HepG2 (cell line): ENCODE data around the gene CERS6. TPM values are rescaled to one million over a fixed set of nuclear protein-coding genes. Genes with fewer than 3 reads are reported as not detected.

Experiments
- ATAC-seq: fragments of 200-7000 bp; cut with Tn5 transposase; 3 replicates; pipeline ENCODE4 v1.9.1; 2020; ENCODE audit warnings: mild to moderate bottlenecking, moderate library complexity
- BruUV-seq: library from RNA; stranded (reverse); fragments of 400-500 nt; replicated peaks from 2 replicates; lab custom pipeline; 2021; lab: Mats Ljungman, UMichigan
- CTCF ChIA-PET: fragments of 300-600 bp; formaldehyde crosslinking; extraction: SDS; loops from one replicate; lab custom pipeline; 2021; ENCODE audit warnings: low total read pairs, inconsistent platforms, low intra/inter-chr PET ratio; lab: Yijun Ruan, JAX
- POLR2A ChIA-PET: fragments of 350-600 bp; sonication (Branson Sonifier 250); formaldehyde crosslinking; loops from one replicate; lab custom pipeline; 2020; ENCODE audit warnings: antibody characterized with exemption, inconsistent platforms; lab: Yijun Ruan, JAX
- DNase-seq: peaks from one replicate; pipeline ENCODE4 v3.0.0-alpha.2; 2015; ENCODE audit warnings: low spot score
- FAIRE-seq: peaks from 3 replicates; lab custom pipeline; 2011; peaks lifted over from hg19 to GRCh38; lab: Jason Lieb, UNC
- H2AFZ ChIP-seq: one replicate; pipeline ENCODE4 v1.6.1; 2011; ENCODE audit warnings: low read length, inconsistent platforms
- H3K27ac ChIP-seq: fragments of 300-600 bp; 3 replicates; pipeline ENCODE4 v1.8.0; 2011; ENCODE audit warnings: mixed run types, mild to moderate bottlenecking, mixed read lengths, low read length, inconsistent platforms; ENCODE audit not compliant: insufficient read depth; ENCODE audit errors: extremely low read length
- H3K27me3 ChIP-seq, 2 experiments: fragments of 200-600 bp in 1 of 2; 2 replicates in 1 of 2; 3 replicates in 1 of 2; pipeline versions ENCODE4 v1.6.0 to v1.8.0; 2011; ENCODE audit warnings: low read length in 2 of 2, mild to moderate bottlenecking in 2 of 2, moderate library complexity in 2 of 2, inconsistent platforms in 1 of 2; ENCODE audit not compliant: insufficient read depth in 2 of 2, control insufficient read depth in 1 of 2
- H3K36me3 ChIP-seq, 2 experiments: fragments of 200-600 bp in 1 of 2; replicated peaks in 1 of 2; 2 replicates in 1 of 2; 3 replicates in 1 of 2; pipeline versions ENCODE4 v1.5.1 to v1.8.0; 2011; ENCODE audit warnings: low read length in 2 of 2, inconsistent platforms in 1 of 2; ENCODE audit not compliant: insufficient read depth in 2 of 2, control insufficient read depth in 1 of 2
- H3K4me1 ChIP-seq: 2 replicates; pipeline ENCODE4 v1.5.1; 2012; ENCODE audit warnings: low read length, inconsistent platforms; ENCODE audit not compliant: insufficient read depth
- H3K4me2 ChIP-seq: 2 replicates; pipeline ENCODE4 v1.6.0; 2011; ENCODE audit warnings: low read depth, low read length, inconsistent platforms
- H3K4me3 ChIP-seq, 3 experiments: fragments of 200-600 bp in 1 of 3; sonication (generic), shearing (Covaris generic) in 1 of 3; replicated peaks in 1 of 3; 2 replicates each; pipeline ENCODE4 v1.5.1; 2011 to 2016; ENCODE audit warnings: low read length in 3 of 3, inconsistent platforms in 2 of 3, low read depth in 2 of 3, mild to moderate bottlenecking in 2 of 3, control low read depth in 1 of 3, mixed read lengths in 1 of 3; ENCODE audit not compliant: insufficient read depth in 1 of 3
- H3K79me2 ChIP-seq: one replicate; pipeline ENCODE4 v1.6.1; 2011; ENCODE audit warnings: low read length, inconsistent platforms; ENCODE audit not compliant: insufficient read depth
- H3K9ac ChIP-seq: 2 replicates; pipeline ENCODE4 v1.6.0; 2011; ENCODE audit warnings: mild to moderate bottlenecking, low read depth, low read length, inconsistent platforms; ENCODE audit not compliant: insufficient read depth
- H3K9me3 ChIP-seq: 2 replicates; pipeline ENCODE4 v1.5.1; 2012; ENCODE audit warnings: mild to moderate bottlenecking, low read length
- H4K20me1 ChIP-seq: 2 replicates; pipeline ENCODE4 v1.6.0; 2011; ENCODE audit warnings: inconsistent platforms, mild to moderate bottlenecking, low read length, moderate library complexity; ENCODE audit not compliant: insufficient read depth
- FOXC1 ChIP-seq: sonication (generic); formaldehyde crosslinking; IDR thresholded peaks from 2 replicates; pipeline ENCODE4 v1.8.0; 2022; ENCODE audit warnings: mild to moderate bottlenecking, missing genetic modification reagents, borderline replicate concordance
- GFI1 ChIP-seq: sonication (generic); formaldehyde crosslinking; IDR thresholded peaks from 2 replicates; pipeline ENCODE4 v1.5.0; 2020; ENCODE audit warnings: missing genetic modification reagents, mild to moderate bottlenecking, borderline replicate concordance
- MEF2D ChIP-seq: sonication (generic); formaldehyde crosslinking; IDR thresholded peaks from 2 replicates; pipeline ENCODE4 v1.5.1; 2020; ENCODE audit warnings: mild to moderate bottlenecking, missing genetic modification reagents
- MIER2 ChIP-seq: IDR thresholded peaks from 2 replicates; pipeline ENCODE4 v1.6.1; 2016; ENCODE audit warnings: missing biosample characterization, missing genetic modification reagents
- RBM39 ChIP-seq: fragments of 200-400 bp; formaldehyde crosslinking; IDR thresholded peaks from one replicate; pipeline ENCODE4 v1.6.1; 2018; ENCODE audit warnings: antibody characterized with exemption, mild to moderate bottlenecking, low read depth, low read length; ENCODE audit not compliant: poor library complexity, severe bottlenecking
- RELA ChIP-seq: sonication (generic); formaldehyde crosslinking; IDR thresholded peaks from 2 replicates; pipeline ENCODE4 v1.4.0; 2020; ENCODE audit warnings: missing genetic modification reagents
- SIX4 ChIP-seq: sonication (generic); formaldehyde crosslinking; IDR thresholded peaks from 2 replicates; pipeline ENCODE4 v1.4.0; 2020; ENCODE audit warnings: missing genetic modification reagents
- ZNF225 ChIP-seq: sonication (generic); formaldehyde crosslinking; IDR thresholded peaks from 2 replicates; pipeline ENCODE4 v1.4.0; 2020; ENCODE audit warnings: mild to moderate bottlenecking, missing genetic modification reagents
- ZNF678 ChIP-seq: sonication (generic); formaldehyde crosslinking; IDR thresholded peaks from 2 replicates; pipeline ENCODE4 v1.4.0; 2020; ENCODE audit warnings: mild to moderate bottlenecking, missing genetic modification reagents
- ZSCAN20 ChIP-seq: sonication (generic); formaldehyde crosslinking; IDR thresholded peaks from 2 replicates; pipeline ENCODE4 v1.4.0; 2020; ENCODE audit warnings: missing genetic modification reagents, mild to moderate bottlenecking, borderline replicate concordance
- ZSCAN22 ChIP-seq: sonication (generic); formaldehyde crosslinking; IDR thresholded peaks from 2 replicates; pipeline ENCODE4 v1.4.0; 2020; ENCODE audit warnings: mild to moderate bottlenecking, missing genetic modification reagents
- WGBS: methylation state at CpG from one replicate; pipeline ENCODE4 v1.1.6; 2017; ENCODE audit warnings: low lambda C conversion rate; 5-methylcytosine and 5-hydroxymethylcytosine counted together
- in situ Hi-C: cut with HindIII; loops from 2 replicates; pipeline ENCODE4 v1.10.0; 2017; ENCODE audit warnings: low pct_unique_long_range_greater_than_20kb; ENCODE audit not compliant: extremely low pct_ligation_motif_present
- intact Hi-C: fragments of 100-400 bp; cut with micrococcal nuclease; formaldehyde crosslinking; loops from one replicate; pipeline ENCODE4 v1.10.0; 2022; ENCODE audit not compliant: unreplicated experiment
- polyA plus RNA-seq, 8 experiments: library from polyadenylated mRNA; depleted of rRNA in 3 of 8; stranded (reverse) in 7 of 8; unstranded in 1 of 8; fragments of >200 nt; fragmentation: Illumina TruSeq in 4 of 8; extraction: Trizol in 4 of 8; gene quantifications; 2 replicates each; pipeline versions ENCODE4 v1.2.1 to v1.2.3, GENCODE V29; 2011 to 2016; ENCODE audit warnings: low read depth in 4 of 8, missing spikeins in 1 of 8, mixed read lengths in 1 of 8; ENCODE audit not compliant: insufficient read depth in 1 of 8
- total RNA-seq, 5 experiments: library from RNA; depleted of rRNA; stranded (reverse); fragments of >200 nt; fragmentation: Illumina TruSeq; extraction: Trizol; gene quantifications; 2 replicates each; pipeline ENCODE4 v1.2.3, GENCODE V29; 2016; ENCODE audit warnings: low read depth in 1 of 5
- TF ChIP-seq, protein P1 (sequence below): sonication (generic); formaldehyde crosslinking; IDR thresholded peaks from 2 replicates; pipeline ENCODE4 v1.4.0; 2020; ENCODE audit warnings: mild to moderate bottlenecking, missing genetic modification reagents
- TF ChIP-seq, protein P2 (sequence below): sonication (generic); formaldehyde crosslinking; IDR thresholded peaks from 2 replicates; pipeline ENCODE4 v1.9.0; 2021; ENCODE audit warnings: mild to moderate bottlenecking, missing genetic modification reagents
- TF ChIP-seq, protein P3 (sequence below): IDR thresholded peaks from 2 replicates; pipeline ENCODE4 v1.6.1; 2016; ENCODE audit warnings: missing genetic modification reagents, missing compliant biosample characterization

The CERS6 gene
- total and polyA plus RNA-seq, 2 of the 13 experiments (the other 11 are each of a cell fraction or from before 2014, with no cell fraction given), result 10.1 to 20.3 TPM

DNA sequence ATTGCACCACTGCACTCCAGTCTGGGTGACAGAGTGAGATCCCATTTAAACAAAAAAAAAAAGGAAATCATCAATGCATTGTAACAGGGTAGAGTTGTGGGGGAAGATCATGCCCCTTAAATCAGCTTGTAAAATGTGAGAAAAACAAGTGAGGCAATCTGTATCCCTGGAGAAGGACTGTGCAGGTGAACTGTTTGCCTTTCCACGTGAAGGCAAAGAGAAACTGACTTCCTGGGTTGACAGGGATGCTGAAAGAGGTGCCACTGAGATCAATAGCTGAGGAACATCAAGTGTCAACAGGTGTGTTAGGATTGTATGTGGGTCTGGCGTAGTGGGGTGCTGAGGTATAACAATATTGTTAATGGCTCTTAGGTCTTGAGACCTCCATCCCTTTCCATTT, 48.3 kb downstream of the CERS6 start:
- FAIRE-seq (no peak), ATAC-seq (no peak), DNase-seq (no peak)
- 75% methylated on average over 2 of the region's 2 CpGs for WGBS
- no peaks in the 10 kb centered on the region for H3K9me3 ChIP-seq
- H3K4me3 ChIP-seq, result no peak overlapping the region
- in situ Hi-C loops, result no loop called here
- CTCF ChIA-PET, result no interaction called here
- H3K27me3 ChIP-seq, result no peaks in the 10 kb centered on the region
- peaks cover 7% of the 10 kb centered on the region for H4K20me1 ChIP-seq
- intact Hi-C loops, result no loop called here
- H3K4me2 ChIP-seq, result no peak overlapping the region
- H2AFZ ChIP-seq, result no peak overlapping the region
- H3K36me3 ChIP-seq, result no peaks in the 10 kb centered on the region
- no peaks in the 10 kb centered on the region for H3K4me1 ChIP-seq
- POLR2A ChIA-PET, result no interaction called here
- BruUV-seq, result no TSS peak
- H3K9ac ChIP-seq, result no peak overlapping the region
- H3K79me2 ChIP-seq, result peaks cover 37% of the 10 kb centered on the region
- H3K27ac ChIP-seq, result no peak overlapping the region
- TF ChIP-seq ZNF678 (CRISPR knock-in tag), result no peak
- TF ChIP-seq FOXC1 (CRISPR knock-in tag), result no peak
- TF ChIP-seq MIER2 (CRISPR knock-in tag), result no peak
- TF ChIP-seq, protein P1, sequence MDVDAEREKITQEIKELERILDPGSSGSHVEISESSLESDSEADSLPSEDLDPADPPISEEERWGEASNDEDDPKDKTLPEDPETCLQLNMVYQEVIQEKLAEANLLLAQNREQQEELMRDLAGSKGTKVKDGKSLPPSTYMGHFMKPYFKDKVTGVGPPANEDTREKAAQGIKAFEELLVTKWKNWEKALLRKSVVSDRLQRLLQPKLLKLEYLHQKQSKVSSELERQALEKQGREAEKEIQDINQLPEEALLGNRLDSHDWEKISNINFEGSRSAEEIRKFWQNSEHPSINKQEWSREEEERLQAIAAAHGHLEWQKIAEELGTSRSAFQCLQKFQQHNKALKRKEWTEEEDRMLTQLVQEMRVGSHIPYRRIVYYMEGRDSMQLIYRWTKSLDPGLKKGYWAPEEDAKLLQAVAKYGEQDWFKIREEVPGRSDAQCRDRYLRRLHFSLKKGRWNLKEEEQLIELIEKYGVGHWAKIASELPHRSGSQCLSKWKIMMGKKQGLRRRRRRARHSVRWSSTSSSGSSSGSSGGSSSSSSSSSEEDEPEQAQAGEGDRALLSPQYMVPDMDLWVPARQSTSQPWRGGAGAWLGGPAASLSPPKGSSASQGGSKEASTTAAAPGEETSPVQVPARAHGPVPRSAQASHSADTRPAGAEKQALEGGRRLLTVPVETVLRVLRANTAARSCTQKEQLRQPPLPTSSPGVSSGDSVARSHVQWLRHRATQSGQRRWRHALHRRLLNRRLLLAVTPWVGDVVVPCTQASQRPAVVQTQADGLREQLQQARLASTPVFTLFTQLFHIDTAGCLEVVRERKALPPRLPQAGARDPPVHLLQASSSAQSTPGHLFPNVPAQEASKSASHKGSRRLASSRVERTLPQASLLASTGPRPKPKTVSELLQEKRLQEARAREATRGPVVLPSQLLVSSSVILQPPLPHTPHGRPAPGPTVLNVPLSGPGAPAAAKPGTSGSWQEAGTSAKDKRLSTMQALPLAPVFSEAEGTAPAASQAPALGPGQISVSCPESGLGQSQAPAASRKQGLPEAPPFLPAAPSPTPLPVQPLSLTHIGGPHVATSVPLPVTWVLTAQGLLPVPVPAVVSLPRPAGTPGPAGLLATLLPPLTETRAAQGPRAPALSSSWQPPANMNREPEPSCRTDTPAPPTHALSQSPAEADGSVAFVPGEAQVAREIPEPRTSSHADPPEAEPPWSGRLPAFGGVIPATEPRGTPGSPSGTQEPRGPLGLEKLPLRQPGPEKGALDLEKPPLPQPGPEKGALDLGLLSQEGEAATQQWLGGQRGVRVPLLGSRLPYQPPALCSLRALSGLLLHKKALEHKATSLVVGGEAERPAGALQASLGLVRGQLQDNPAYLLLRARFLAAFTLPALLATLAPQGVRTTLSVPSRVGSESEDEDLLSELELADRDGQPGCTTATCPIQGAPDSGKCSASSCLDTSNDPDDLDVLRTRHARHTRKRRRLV, result no peak
- TF ChIP-seq RELA (CRISPR knock-in tag), result no peak
- no peak for TF ChIP-seq GFI1
- TF ChIP-seq ZSCAN22 (CRISPR knock-in tag), result no peak
- no peak for TF ChIP-seq SIX4 (CRISPR knock-in tag)
- TF ChIP-seq ZSCAN20 (CRISPR knock-in tag), result no peak
- no peak for TF ChIP-seq RBM39
- TF ChIP-seq, protein P2, sequence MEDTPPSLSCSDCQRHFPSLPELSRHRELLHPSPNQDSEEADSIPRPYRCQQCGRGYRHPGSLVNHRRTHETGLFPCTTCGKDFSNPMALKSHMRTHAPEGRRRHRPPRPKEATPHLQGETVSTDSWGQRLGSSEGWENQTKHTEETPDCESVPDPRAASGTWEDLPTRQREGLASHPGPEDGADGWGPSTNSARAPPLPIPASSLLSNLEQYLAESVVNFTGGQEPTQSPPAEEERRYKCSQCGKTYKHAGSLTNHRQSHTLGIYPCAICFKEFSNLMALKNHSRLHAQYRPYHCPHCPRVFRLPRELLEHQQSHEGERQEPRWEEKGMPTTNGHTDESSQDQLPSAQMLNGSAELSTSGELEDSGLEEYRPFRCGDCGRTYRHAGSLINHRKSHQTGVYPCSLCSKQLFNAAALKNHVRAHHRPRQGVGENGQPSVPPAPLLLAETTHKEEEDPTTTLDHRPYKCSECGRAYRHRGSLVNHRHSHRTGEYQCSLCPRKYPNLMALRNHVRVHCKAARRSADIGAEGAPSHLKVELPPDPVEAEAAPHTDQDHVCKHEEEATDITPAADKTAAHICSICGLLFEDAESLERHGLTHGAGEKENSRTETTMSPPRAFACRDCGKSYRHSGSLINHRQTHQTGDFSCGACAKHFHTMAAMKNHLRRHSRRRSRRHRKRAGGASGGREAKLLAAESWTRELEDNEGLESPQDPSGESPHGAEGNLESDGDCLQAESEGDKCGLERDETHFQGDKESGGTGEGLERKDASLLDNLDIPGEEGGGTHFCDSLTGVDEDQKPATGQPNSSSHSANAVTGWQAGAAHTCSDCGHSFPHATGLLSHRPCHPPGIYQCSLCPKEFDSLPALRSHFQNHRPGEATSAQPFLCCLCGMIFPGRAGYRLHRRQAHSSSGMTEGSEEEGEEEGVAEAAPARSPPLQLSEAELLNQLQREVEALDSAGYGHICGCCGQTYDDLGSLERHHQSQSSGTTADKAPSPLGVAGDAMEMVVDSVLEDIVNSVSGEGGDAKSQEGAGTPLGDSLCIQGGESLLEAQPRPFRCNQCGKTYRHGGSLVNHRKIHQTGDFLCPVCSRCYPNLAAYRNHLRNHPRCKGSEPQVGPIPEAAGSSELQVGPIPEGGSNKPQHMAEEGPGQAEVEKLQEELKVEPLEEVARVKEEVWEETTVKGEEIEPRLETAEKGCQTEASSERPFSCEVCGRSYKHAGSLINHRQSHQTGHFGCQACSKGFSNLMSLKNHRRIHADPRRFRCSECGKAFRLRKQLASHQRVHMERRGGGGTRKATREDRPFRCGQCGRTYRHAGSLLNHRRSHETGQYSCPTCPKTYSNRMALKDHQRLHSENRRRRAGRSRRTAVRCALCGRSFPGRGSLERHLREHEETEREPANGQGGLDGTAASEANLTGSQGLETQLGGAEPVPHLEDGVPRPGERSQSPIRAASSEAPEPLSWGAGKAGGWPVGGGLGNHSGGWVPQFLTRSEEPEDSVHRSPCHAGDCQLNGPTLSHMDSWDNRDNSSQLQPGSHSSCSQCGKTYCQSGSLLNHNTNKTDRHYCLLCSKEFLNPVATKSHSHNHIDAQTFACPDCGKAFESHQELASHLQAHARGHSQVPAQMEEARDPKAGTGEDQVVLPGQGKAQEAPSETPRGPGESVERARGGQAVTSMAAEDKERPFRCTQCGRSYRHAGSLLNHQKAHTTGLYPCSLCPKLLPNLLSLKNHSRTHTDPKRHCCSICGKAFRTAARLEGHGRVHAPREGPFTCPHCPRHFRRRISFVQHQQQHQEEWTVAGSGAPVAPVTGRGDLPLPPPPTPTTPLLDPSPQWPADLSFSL (CRISPR knock-in tag), result no peak
- TF ChIP-seq MEF2D (CRISPR knock-in tag), result no peak
- TF ChIP-seq ZNF225, result no peak
- TF ChIP-seq, protein P3, sequence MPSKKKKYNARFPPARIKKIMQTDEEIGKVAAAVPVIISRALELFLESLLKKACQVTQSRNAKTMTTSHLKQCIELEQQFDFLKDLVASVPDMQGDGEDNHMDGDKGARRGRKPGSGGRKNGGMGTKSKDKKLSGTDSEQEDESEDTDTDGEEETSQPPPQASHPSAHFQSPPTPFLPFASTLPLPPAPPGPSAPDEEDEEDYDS (CRISPR knock-in tag), result no peak
